ENCODE results near the gene ORC6.
"Not testable (repeated sequence)": the region's sequence is repeated elsewhere in the genome, so short reads cannot be mapped to it uniquely, and the experiment has no call there.

ORC6 gene, protein sequence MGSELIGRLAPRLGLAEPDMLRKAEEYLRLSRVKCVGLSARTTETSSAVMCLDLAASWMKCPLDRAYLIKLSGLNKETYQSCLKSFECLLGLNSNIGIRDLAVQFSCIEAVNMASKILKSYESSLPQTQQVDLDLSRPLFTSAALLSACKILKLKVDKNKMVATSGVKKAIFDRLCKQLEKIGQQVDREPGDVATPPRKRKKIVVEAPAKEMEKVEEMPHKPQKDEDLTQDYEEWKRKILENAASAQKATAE

DNA sequence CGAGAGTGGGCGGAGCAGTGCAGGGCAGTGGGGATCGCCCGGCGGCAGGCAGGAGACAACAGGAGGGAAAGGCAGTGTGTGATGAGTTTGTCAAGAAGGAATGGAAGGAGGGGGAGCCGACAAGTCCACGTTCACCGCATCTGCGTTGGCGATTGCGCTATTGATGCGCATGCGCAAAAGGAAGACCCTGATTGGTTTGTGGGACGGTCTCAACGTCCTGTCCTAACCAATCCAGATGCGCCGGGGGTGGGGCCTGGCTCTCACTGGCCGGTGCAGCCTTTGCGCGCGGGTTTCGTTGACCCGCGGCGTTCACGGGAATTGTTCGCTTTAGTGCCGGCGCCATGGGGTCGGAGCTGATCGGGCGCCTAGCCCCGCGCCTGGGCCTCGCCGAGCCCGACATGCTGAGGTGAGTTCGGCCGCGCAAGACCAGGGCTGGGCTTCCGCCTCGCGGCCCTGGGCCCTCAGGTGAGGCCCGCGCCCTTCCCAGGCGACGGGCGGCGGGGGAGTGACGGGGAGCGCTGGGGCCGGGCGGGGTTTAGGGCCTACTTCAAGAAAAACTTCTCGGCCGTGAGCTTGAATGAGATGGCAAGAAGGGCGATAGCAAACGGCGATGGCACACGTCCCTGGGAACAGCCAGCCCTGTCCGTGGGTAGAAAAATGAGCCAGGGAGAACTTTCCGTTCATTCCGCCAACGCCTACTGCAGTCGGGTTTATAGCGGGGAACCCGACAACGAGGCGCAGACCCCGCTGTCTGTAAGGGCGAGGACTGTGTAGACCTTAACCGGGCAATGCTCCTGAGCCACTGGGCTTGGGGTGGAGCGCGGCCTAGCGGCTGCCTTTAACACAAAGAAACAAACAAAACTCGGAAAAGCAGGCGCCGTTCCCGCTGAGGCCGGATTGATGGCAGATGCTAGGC, at the start of gene ORC6:
ORC6 (plus strand) TSS at position 295 of the 916 bp plus-strand sequence; CDS start at position 342, 47 bp downstream.
- peak; percentile 98 to 99 for DNase-seq

DNA sequence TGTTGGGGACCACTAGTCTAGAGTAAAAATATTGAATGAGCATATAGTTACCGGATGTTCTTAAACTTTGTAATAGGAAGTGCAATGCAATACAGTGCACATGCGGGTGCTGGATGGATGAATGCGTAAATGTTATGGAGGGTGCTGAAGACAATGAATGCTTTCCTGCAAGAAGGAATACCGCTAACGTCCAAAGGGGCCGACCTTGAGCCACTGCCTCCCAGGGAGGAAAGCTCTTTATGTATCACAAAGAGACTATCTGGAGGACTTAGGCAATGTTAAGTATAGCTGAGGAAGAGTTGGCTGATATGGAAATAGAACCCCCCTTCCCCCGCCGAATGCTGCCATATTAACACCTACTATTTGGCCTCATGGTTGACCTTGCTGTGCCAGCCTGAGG, 40.8 kb upstream of the ORC6 start:
- DNase-seq, result no peak

DNA sequence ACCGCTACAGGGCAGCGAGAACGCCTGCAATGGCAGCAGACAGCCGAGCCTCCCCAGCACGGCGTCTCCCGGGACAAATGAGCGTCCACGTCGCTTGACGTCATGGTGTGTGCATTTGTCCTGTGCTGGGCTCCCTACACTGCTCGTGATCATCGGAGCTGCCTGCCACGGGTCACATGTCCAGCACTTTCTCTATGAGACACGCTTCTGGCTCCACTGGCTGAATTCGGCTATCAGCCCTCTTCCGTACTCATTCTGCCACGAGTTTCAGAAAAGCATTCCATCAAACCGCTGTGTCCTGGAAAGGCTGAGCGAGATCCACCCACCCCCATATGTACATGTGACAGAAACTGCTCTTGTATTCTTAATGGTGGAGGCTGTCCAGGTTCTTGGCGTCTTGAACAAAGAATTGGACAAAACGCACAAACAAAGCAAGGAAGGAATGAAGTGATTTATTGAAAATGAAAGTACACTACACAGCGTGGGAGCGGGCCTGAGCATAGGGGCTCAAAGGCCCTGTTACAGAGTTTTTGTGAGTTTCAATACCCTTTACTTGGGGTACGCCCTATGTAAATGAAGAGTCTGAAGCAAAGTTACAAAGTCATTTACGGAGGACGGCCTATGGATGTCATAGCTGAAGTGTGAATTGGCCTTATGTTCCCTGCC, 39.7 kb upstream of the ORC6 start:
- DNase-seq, result no peak

DNA sequence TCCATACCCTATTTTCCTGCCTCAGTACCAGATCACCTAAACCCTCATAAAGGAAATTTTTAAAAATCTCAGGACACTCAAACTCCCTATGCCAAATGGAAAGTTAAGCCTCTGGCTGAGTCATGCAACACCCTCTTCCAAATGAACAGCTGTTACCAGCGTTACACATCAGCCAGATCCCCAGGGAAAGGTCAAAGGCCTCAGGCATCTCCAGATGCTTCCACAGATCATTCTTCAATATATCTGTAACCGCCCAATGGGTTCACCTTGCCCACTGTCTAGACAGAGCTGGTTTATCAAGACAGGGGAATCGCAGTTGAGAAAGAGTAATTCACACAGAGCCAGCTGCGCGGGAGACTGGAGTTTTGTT, 39.2 kb upstream of the ORC6 start:
- DNase-seq, result no peak

DNA sequence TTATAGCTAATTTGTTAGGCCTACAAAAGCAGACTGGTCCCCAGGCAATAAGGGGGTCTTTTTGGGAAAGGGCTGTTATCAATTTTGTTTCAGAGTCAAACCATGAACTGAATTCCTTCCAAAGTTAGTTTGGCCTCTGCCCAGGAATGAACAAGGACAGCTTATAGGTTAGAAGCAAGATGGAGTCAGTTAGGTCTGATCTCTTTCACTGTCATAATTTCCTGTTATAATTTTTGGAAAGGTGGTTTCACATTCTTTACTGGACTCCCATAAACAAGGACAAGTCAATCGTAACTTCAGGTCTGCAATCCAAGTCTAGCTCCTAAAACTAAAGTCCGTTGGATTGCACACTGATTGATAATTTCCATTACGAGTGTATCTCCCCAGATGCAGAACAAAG, 38.2 kb upstream of the ORC6 start:
- DNase-seq, result no peak

DNA sequence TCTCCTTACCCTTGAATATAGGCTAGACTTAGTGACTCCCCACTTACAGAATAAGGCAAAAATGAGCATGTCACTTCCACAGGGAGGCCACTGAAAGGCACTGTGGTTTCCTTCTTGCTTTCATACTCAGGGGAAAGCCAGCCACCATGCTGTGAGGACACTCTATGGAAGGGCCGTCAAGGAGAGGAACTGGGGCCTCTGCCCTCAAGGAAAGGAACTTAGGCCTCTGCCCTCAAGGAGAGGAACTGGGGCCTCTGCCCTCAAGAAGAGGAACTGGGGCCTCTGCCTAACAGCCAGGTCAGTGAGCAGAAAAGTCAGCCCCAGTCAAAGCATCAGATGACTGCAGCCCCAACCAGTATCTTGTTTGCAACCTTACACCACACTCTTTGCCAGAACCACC, 30.5 kb upstream of the ORC6 start:
- DNase-seq, result peak in 1 of 2 donors; percentile 6

DNA sequence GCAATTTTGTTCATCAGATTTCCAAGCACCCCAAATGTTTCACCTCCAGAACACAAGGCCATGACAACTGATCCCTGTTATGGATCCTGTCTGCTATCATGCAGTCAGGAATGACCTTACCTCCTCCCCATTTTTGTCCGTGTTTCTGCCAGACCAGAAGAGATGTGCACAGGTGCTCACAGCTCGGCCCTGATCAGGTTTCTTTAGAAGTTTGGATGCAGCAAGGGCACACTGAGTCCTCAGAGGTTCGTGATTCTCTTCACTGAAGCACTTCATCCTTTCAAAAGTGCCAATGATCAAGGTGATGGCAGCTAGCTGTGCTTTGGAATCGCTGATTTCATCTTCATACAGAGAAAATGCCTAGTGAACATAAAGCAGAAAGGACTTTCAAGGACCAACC, 27.3 kb upstream of the ORC6 start:
- no peak for DNase-seq

DNA sequence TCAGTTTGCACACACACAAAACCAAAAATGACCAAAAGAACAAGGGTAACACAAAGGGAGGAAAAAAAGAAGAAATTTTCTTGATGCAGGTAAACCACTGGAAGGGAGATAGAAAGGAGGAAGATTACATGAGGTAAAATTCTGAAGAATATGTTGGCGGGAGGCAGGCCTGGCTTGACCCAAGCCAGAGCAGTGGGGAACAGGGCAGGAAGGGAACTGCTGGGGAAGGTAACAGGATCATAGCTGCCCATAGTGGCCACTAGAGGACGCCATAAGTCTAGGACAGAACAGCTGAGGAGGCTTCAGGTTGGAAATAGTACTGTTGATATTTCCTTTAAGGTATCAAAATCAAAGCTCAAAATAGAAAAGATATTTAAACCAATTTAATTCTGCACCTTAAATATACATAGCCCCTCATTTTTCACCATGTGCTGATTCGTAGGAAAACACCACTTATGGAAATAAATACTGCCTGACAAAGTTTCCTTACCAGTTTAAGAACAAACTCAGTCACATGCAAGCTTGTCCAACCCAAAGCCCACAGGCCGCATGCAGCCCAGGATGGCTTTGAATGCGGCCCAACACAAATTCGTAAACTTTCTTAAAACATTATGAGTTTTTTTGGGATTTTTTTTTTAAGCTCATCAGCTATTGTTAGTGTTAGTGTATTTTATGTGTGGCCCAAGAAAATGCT, 16.0 kb upstream of the ORC6 start:
- DNase-seq, result peak; percentile 34 to 41

DNA sequence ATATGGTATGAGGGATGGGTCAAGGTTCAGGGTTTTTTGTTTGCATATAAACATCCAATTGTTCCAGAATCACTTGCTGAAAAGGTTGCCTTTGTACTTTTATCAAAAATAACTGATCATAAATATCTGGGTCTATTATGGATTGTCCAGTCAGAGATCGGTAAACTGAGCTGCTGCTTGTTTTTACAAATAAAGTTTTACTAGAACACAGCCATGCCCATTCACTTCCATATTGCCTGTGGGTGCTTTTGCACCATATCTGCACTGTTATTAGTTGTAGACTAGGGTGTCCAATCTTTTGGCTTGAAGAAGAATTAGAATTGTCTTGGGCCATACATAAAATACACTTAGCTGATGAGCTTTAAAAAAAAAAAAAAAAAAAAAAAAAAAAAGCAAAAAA, 11.5 kb upstream of the ORC6 start:
- DNase-seq, result not testable (repeated sequence)

DNA sequence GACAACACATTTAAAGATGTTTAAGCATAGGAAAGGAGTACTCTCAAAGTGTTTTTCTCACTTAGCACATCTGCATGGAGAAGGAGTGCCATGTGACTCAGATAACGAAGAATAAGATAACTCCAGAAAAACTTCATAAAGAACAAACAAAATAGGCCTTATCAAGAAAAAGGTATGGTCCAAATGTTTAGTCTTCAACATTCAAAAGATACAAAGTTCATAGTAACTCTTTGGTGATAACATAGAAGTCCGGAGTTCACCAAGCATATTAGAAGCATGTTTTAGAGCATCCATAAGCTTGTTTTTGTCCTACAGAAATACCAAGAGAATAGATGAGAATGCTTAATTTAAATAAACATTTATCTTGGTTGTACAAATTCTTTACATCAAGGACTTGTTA, 7.6 kb upstream of the ORC6 start:
- not testable (repeated sequence) for DNase-seq

DNA sequence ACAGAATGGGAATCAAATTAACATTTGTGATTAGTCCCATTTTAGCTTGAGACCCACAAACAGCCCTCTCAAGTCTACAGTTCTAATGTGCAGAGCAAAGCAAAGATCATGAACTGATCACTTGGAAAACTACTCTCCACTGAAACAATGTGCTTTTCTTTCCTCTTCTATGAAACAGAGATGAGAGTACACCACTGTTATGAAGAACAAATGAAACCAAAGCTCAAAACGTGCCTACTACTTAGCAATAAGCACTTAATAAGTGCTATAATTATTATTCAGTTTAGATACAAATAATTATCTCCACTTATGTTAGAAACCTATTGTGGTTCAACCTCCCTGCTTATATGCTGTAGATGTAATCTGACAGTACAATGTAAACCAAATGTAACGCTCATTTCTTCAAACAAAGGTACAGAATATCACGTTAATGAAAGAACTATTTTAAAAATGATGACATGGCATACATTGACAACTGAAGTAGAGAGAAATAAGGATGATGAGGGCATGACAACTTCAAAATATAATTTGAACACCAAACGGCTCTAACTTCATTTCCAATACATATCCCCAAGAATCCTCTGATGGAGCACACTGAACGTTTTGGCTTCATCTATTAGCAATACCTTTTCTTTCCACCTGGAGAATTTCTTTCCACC, 2.5 kb upstream of the ORC6 start:
- no peak for DNase-seq

DNA sequence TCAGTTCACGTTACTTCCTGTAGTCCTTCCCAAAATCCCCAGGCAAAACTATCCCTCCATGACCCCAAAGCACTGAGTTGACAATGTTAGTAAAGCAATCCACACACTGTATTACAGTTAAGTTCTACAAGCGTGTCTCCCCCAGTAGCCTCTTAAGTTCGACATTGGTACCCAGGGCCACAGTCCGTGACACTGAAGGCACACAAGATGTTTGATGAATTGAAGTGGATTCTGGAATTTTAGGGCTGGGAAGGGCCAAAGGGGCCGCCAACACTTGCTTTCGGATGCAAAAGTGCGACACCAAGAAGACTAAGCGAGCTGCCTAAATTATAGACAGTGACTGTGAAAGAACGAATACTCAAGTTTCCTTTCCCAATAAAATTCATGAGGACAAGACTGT, 2.0 kb upstream of the ORC6 start:
- DNase-seq, result no peak

DNA sequence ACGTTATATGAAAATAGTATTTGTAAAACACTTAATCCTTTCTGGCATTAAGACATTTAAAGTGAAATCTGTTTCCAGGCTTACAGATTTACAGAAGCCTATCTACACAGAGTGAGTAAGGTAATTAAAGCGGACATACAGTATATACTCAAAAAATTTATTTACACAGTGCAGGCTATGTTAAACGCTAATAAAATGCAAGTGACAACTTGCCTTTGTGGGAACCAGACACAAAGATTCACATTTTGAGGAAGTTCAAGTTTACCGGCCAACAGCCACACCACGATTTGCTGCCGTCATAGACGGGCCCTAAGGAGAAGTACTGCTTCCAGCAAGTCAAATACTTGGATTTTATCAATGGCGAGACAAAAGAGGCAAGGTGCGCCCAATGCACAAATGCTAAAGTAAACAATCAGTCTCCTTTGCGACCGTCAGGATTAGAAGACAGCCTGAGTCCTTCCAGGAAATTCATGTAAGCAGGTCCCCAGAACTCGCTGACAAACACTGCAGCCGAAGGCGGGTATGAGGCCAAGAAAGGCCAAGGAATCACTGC, 1.3 kb upstream of the ORC6 start:
- no peak for DNase-seq

DNA sequence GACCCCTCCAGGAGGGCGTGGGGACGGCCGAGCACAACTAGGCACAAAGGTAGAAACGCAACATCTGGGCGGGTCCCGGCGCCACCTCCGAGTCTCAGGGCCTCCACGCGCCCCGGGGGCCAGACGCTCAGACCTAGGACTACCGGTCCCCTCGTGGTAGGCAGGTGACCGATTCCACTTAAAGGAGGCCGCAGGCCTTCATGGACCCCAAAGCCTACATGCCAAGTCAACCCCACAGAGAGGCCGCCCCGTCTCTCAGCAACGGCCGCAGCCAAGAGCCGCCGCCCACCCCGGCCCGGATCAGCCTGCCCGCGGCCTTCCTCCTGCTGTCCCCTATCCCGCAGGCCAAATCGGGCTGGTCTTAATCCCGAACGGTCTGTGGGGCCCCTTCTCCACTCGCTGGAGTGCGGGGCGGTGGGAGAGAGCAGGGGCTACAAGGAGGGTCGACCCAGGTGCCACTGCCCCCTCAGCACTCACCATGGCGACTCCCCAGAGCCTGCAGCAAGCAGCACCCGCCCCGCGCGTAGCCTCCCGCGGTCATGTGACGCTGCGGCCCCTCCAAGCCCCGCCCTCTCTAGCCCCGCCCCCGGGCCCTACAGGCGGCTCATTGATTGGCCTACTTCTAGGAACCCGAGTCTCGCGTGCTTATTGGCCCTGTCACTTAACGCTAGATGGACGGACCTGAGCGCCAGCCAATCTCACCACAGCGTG, 650 bp upstream of the ORC6 start, which contains the start of gene VPS35:
VPS35 (minus strand) TSS at position 525 of the 711 bp plus-strand sequence; CDS start at position 480, 45 bp downstream.
- peak; percentile 100 for DNase-seq

DNA sequence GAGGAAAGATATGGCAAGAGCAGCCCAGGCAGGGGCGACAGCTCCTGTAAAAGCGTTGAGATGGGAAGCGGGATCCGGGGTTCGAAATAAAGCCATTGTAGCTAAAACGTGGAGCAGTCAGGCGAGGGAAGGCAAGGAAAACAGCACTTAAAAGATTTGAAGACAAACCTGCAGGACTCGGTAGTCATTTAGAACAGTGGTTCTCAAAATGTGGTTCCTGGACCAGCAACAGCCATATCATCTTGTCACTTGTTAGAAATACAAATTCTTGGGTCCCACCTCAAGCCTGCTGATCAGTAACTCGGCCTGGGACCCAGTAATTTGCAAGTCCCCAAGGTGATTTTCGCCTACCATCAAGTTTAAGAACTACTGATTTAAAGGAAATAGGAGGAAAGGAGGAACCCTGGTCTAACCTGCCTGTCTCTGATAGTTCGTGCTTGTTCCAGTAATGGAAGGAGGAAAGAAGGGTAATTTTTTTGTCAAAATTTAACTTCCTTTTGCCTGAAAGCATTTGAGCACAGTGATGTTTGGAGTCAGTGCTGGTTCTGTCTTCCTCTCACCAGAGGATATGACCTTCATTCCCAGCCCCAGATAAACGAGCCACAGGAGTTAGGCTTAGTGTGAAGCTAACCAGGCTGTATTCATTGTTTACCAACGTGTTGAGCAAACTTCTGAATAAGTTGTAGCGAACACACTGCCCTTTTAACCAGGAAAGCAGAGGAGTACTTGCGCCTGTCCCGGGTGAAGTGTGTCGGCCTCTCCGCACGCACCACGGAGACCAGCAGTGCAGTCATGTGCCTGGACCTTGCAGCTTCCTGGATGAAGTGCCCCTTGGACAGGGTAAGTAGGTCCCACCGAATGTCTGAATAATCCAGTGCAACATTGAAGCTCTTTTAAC, 1.1 kb downstream of the ORC6 start:
- DNase-seq, result no peak

DNA sequence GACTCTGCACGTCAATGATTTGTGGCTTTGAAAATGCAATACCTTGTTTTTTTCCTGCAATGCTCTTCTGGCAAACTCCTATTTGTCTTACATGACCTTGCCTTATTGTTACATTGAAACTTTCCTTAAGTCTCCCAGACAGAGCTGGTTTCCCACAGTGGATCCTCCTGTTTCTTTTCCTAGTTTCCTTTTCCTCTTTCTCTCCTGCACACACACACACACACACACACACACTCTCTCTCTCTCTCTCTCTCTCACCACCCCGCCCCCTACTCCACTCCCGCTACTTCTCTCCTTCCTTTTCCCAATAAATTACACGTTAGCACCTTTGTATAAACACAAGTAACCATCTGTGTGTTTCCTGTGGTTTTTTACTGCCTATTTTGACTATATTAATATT, 2.3 kb downstream of the ORC6 start:
- no peak for DNase-seq

DNA sequence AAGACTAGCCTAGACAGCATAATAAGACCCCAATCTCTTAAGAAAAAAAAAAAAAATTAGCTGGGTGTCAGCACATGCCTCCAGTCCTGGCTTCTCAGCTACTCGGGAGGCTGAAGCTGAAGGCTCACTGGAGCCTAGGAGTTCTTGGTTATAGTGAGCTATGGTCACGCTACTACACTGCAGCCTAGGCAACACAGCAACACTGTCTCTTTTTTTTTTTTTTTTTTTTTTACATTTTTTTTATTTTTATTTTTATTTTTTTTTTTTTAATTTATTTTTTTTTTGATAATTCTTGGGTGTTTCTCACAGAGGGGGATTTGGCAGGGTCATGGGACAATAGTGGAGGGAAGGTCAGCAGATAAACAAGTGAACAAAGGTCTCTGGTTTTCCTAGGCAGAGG, 4.1 kb downstream of the ORC6 start:
- DNase-seq, result no peak

DNA sequence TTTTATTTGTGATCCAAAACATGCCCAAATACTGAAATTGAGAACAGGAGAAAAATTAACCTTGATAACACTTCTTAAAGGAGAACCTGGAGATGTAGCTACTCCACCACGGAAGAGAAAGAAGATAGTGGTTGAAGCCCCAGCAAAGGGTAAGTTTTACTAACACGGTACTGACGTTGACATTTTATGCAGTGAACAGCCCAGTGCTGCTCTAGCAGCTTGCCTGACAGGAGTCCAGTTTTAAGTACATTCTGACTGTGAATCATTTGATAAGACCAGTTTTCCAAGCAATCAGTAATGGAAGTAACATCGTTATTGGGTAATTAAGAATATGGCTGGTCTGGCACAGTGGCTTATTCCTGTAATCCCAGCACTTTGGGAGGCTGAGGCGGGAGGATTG, 6.5 kb downstream of the ORC6 start:
- DNase-seq, result no peak

DNA sequence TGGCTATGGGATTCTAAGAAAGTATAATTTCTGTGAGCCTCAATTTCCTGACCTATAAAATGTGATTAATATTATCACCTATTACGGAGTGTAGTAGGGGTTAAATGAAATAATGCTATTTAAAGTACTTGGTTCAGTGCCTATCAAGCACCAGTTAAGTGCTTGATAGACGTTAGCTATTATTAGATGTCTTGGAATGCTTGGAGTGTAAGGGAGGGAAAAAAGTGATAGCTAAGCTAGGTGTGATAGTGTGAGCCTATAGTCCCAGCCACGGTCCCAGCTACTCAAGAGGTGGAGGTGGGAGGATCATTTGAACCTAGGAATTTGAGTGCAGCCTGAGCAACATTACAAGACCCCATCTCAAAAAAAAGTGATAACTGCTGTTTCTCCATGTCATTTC, 7.5 kb downstream of the ORC6 start:
- no peak for DNase-seq

DNA sequence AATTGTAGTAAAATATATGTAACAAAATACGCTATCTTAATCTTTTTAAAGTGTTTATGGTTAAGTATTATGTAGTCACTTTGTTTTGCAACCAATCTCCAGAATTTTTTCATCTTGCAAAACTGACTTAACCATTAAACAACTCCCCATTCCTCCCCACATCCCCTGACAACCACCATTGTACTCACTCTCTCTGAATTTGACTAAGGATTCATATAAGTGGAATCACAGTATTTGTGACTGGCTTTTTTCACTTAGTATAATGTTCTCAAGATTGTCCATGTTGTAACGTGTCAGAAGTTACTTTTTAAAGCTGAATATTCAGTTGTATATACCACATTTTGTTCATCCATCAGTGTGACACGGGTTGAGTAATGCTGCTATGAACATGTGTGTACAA, 10.6 kb downstream of the ORC6 start:
- no peak for DNase-seq

All from stimulated activated CD4-positive, alpha-beta T cell treated with anti-CD3 and anti-CD28 coated beads, Interleukin-2, amount 100 ng/mL, for 24 hours (primary cell).